Activated CD4-positive, alpha-beta T cell treated with anti-CD3 and anti-CD28 coated beads, Interleukin-2, amount 50 U/mL, for 1 hour (primary cell): ENCODE data around the gene RAD51B.

Experiments used
- DNase-seq: peaks from one replicate; pipeline ENCODE4 v3.0.0-alpha.2; 2020

RAD51B gene

GRCh38 chr14:68349900-68350629, 530.5 kb downstream of the RAD51B start:
- no peak for DNase-seq

- DNase-seq, result no peak
Observed at GRCh38 chr14:68355415-68355814, 535.8 kb downstream of the RAD51B start.

GRCh38 chr14:68357777-68358176, 538.2 kb downstream of the RAD51B start:
- no peak for DNase-seq

GRCh38 chr14:68358500-68358899, 538.9 kb downstream of the RAD51B start:
- no peak for DNase-seq

- DNase-seq, result no peak
Observed at GRCh38 chr14:68359022-68359836, 539.6 kb downstream of the RAD51B start.

- no peak for DNase-seq
Observed at GRCh38 chr14:68359837-68360552, 540.4 kb downstream of the RAD51B start.

GRCh38 chr14:68361231-68361630, 541.7 kb downstream of the RAD51B start:
- DNase-seq, result no peak

- no peak for DNase-seq
Observed at GRCh38 chr14:68362846-68363245, 543.3 kb downstream of the RAD51B start.

- DNase-seq, result no peak
Observed at GRCh38 chr14:68363466-68363842, 543.9 kb downstream of the RAD51B start.

- no peak for DNase-seq
Observed at GRCh38 chr14:68363843-68364767, 544.5 kb downstream of the RAD51B start.

GRCh38 chr14:68364792-68365192, 545.2 kb downstream of the RAD51B start:
- no peak for DNase-seq

GRCh38 chr14:68365228-68365627, 545.6 kb downstream of the RAD51B start:
- DNase-seq, result no peak

- no peak for DNase-seq
Observed at GRCh38 chr14:68366656-68367055, 547.1 kb downstream of the RAD51B start.

- no peak for DNase-seq
Observed at GRCh38 chr14:68367536-68367935, 548.0 kb downstream of the RAD51B start.

GRCh38 chr14:68368850-68369249, 549.3 kb downstream of the RAD51B start:
- no peak for DNase-seq

GRCh38 chr14:68369281-68370056, 549.9 kb downstream of the RAD51B start:
- no peak for DNase-seq

- DNase-seq, result no peak
Observed at GRCh38 chr14:68370057-68370360, 550.4 kb downstream of the RAD51B start.

- DNase-seq, result no peak
Observed at GRCh38 chr14:68372368-68372767, 552.8 kb downstream of the RAD51B start.

- no peak for DNase-seq
Observed at GRCh38 chr14:68373124-68373646, 553.6 kb downstream of the RAD51B start.

- DNase-seq, result no peak
Observed at GRCh38 chr14:68373847-68374444, 554.4 kb downstream of the RAD51B start.

- no peak for DNase-seq
Observed at GRCh38 chr14:68374682-68375081, 555.1 kb downstream of the RAD51B start.
